SK-N-SH treated with all-trans-retinoic acid at 6 μM for 48 hours (cell line): ENCODE measurements around the gene TTC7B.

Experiments used
- ATAC-seq: fragments of 200-7000 bp; cut with Tn5 transposase; 3 replicates; pipeline ENCODE4 v1.9.1; 2020; ENCODE audit warnings: mild to moderate bottlenecking, moderate library complexity
- ARNTL ChIP-seq: fragments of 450-650 bp; formaldehyde crosslinking; IDR thresholded peaks from 2 replicates; pipeline ENCODE4 v1.5.0; 2020; ENCODE audit warnings: low read depth, mild to moderate bottlenecking, moderate library complexity, borderline replicate concordance
- CSDC2 ChIP-seq: fragments of 250-450 bp; sonication (Bioruptor Pico); IDR thresholded peaks from 2 replicates; pipeline ENCODE4 v1.5.0; 2020; ENCODE audit warnings: mild to moderate bottlenecking, moderate library complexity
- ESRRG ChIP-seq: fragments of 250-450 bp; sonication (Bioruptor Pico); IDR thresholded peaks from 2 replicates; pipeline ENCODE4 v1.6.1; 2021; ENCODE audit warnings: mild to moderate bottlenecking
- GLIS3 ChIP-seq: fragments of 250-450 bp; sonication (Bioruptor Pico); IDR thresholded peaks from 2 replicates; pipeline ENCODE4 v1.5.0; 2020; ENCODE audit warnings: mild to moderate bottlenecking, moderate library complexity
- ISL1 ChIP-seq: fragments of 250-450 bp; sonication (Bioruptor Pico); IDR thresholded peaks from 2 replicates; pipeline ENCODE4 v2.1.2; 2022; ENCODE audit warnings: mild to moderate bottlenecking, moderate library complexity
- OSR1 ChIP-seq: fragments of 250-450 bp; sonication (Bioruptor Pico); IDR thresholded peaks from 2 replicates; pipeline ENCODE4 v1.8.0; 2022; ENCODE audit warnings: moderate library complexity, mild to moderate bottlenecking, inconsistent platforms
- PPARA ChIP-seq: fragments of 250-450 bp; sonication (Bioruptor Pico); IDR thresholded peaks from 2 replicates; pipeline ENCODE4 v1.5.0; 2020; ENCODE audit warnings: mild to moderate bottlenecking, borderline replicate concordance
- RARB ChIP-seq: fragments of 250-450 bp; sonication (Bioruptor Pico); IDR thresholded peaks from 2 replicates; pipeline ENCODE4 v1.8.0; 2021; ENCODE audit warnings: mild to moderate bottlenecking, moderate library complexity
- SNAI2 ChIP-seq: fragments of 250-450 bp; sonication (Bioruptor Pico); IDR thresholded peaks from 2 replicates; pipeline ENCODE4 v1.5.0; 2020; ENCODE audit warnings: mild to moderate bottlenecking, moderate library complexity
- TCF4 ChIP-seq: fragments of 250-450 bp; sonication (Bioruptor Pico); IDR thresholded peaks from 2 replicates; pipeline ENCODE4 v1.8.0; 2021; ENCODE audit warnings: mild to moderate bottlenecking, moderate library complexity, borderline replicate concordance
- TOX ChIP-seq: fragments of 250-450 bp; sonication (Bioruptor Pico); IDR thresholded peaks from 2 replicates; pipeline ENCODE4 v1.8.0; 2021; ENCODE audit warnings: mild to moderate bottlenecking, moderate library complexity, borderline replicate concordance
- ZC3H10 ChIP-seq: fragments of 250-450 bp; sonication (Bioruptor Pico); IDR thresholded peaks from 2 replicates; pipeline ENCODE4 v1.5.1; 2021; ENCODE audit warnings: mild to moderate bottlenecking, moderate library complexity
- ZFP3 ChIP-seq: fragments of 250-450 bp; sonication (Bioruptor Pico); IDR thresholded peaks from 2 replicates; pipeline ENCODE4 v1.5.0; 2020; ENCODE audit warnings: mild to moderate bottlenecking, moderate library complexity
- ZNF565 ChIP-seq: fragments of 450-650 bp; formaldehyde crosslinking; conservative IDR thresholded peaks from 2 replicates; pipeline ENCODE4 v1.5.0; 2020; ENCODE audit warnings: low read depth, mild to moderate bottlenecking, moderate library complexity
- ZNF70 ChIP-seq: fragments of 450-650 bp; formaldehyde crosslinking; IDR thresholded peaks from 2 replicates; pipeline ENCODE4 v1.5.0; 2020; ENCODE audit warnings: mild to moderate bottlenecking, moderate library complexity
- ZNF8 ChIP-seq: fragments of 450-650 bp; formaldehyde crosslinking; IDR thresholded peaks from 2 replicates; pipeline ENCODE4 v1.5.0; 2020; ENCODE audit warnings: mild to moderate bottlenecking, moderate library complexity
- TF ChIP-seq, protein P1 (sequence below): fragments of 250-450 bp; sonication (Bioruptor Pico); IDR thresholded peaks from 2 replicates; pipeline ENCODE4 v1.5.1; 2021; ENCODE audit warnings: mild to moderate bottlenecking, moderate library complexity
- TF ChIP-seq, protein P2 (sequence below): fragments of 250-450 bp; sonication (Bioruptor Pico); IDR thresholded peaks from 2 replicates; pipeline ENCODE4 v1.8.0; 2021; ENCODE audit warnings: low read depth, mild to moderate bottlenecking, moderate library complexity, borderline replicate concordance
- TF ChIP-seq, protein P3 (sequence below): fragments of 250-450 bp; sonication (Bioruptor Pico); IDR thresholded peaks from 2 replicates; pipeline ENCODE4 v1.8.0; 2020; ENCODE audit warnings: mild to moderate bottlenecking, moderate library complexity, borderline replicate concordance
- TF ChIP-seq, protein P4 (sequence below): fragments of 250-450 bp; sonication (Bioruptor Pico); IDR thresholded peaks from 2 replicates; pipeline ENCODE4 v1.5.0; 2020; ENCODE audit warnings: mild to moderate bottlenecking, moderate library complexity
- TF ChIP-seq, protein P5 (sequence below): fragments of 250-450 bp; sonication (Bioruptor Pico); IDR thresholded peaks from 2 replicates; pipeline ENCODE4 v1.5.1; 2020; ENCODE audit warnings: low read depth, mild to moderate bottlenecking, moderate library complexity

TTC7B gene

DNA sequence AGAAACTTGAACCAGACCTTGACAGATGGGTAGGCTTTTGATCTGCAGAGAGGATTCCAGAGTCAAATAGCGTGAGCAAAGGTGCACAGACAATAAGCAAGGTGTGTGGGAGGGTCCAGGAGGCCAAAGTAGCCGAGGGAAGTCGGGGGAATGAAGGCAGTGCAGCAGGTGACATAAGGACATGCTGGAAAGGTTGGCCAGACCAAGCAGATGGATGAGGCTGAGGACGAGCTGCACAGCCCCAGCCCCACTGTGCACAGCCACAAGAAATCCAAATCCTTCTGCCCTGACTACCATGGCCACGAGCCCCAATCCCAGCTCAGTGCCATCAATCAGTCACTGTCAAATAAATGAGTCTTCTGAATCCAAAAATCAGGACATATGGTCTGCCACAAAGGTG, 5.4 kb downstream of the TTC7B start:
- no peak for ATAC-seq
- TF ChIP-seq, protein P1, sequence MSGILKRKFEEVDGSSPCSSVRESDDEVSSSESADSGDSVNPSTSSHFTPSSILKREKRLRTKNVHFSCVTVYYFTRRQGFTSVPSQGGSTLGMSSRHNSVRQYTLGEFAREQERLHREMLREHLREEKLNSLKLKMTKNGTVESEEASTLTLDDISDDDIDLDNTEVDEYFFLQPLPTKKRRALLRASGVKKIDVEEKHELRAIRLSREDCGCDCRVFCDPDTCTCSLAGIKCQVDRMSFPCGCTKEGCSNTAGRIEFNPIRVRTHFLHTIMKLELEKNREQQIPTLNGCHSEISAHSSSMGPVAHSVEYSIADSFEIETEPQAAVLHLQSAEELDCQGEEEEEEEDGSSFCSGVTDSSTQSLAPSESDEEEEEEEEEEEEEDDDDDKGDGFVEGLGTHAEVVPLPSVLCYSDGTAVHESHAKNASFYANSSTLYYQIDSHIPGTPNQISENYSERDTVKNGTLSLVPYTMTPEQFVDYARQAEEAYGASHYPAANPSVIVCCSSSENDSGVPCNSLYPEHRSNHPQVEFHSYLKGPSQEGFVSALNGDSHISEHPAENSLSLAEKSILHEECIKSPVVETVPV (CRISPR knock-in tag), result no peak
- no peak for TF ChIP-seq OSR1 (CRISPR knock-in tag)
- no peak for TF ChIP-seq RARB (CRISPR knock-in tag)
- no peak for TF ChIP-seq ARNTL (CRISPR knock-in tag)
- no peak for TF ChIP-seq GLIS3 (CRISPR knock-in tag)
- no peak for TF ChIP-seq TOX (CRISPR knock-in tag)
- TF ChIP-seq ZC3H10 (CRISPR knock-in tag), result no peak
- TF ChIP-seq SNAI2 (CRISPR knock-in tag), result no peak
- TF ChIP-seq, protein P2, sequence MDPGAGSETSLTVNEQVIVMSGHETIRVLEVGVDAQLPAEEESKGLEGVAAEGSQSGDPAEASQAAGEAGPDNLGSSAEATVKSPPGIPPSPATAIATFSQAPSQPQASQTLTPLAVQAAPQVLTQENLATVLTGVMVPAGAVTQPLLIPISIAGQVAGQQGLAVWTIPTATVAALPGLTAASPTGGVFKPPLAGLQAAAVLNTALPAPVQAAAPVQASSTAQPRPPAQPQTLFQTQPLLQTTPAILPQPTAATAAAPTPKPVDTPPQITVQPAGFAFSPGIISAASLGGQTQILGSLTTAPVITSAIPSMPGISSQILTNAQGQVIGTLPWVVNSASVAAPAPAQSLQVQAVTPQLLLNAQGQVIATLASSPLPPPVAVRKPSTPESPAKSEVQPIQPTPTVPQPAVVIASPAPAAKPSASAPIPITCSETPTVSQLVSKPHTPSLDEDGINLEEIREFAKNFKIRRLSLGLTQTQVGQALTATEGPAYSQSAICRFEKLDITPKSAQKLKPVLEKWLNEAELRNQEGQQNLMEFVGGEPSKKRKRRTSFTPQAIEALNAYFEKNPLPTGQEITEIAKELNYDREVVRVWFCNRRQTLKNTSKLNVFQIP (CRISPR knock-in tag), result no peak
- TF ChIP-seq TCF4 (CRISPR knock-in tag), result no peak
- TF ChIP-seq, protein P3, sequence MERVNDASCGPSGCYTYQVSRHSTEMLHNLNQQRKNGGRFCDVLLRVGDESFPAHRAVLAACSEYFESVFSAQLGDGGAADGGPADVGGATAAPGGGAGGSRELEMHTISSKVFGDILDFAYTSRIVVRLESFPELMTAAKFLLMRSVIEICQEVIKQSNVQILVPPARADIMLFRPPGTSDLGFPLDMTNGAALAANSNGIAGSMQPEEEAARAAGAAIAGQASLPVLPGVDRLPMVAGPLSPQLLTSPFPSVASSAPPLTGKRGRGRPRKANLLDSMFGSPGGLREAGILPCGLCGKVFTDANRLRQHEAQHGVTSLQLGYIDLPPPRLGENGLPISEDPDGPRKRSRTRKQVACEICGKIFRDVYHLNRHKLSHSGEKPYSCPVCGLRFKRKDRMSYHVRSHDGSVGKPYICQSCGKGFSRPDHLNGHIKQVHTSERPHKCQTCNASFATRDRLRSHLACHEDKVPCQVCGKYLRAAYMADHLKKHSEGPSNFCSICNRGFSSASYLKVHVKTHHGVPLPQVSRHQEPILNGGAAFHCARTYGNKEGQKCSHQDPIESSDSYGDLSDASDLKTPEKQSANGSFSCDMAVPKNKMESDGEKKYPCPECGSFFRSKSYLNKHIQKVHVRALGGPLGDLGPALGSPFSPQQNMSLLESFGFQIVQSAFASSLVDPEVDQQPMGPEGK (CRISPR knock-in tag), result no peak
- no peak for TF ChIP-seq ISL1 (CRISPR knock-in tag)
- no peak for TF ChIP-seq ESRRG (CRISPR knock-in tag)
- TF ChIP-seq, protein P4, sequence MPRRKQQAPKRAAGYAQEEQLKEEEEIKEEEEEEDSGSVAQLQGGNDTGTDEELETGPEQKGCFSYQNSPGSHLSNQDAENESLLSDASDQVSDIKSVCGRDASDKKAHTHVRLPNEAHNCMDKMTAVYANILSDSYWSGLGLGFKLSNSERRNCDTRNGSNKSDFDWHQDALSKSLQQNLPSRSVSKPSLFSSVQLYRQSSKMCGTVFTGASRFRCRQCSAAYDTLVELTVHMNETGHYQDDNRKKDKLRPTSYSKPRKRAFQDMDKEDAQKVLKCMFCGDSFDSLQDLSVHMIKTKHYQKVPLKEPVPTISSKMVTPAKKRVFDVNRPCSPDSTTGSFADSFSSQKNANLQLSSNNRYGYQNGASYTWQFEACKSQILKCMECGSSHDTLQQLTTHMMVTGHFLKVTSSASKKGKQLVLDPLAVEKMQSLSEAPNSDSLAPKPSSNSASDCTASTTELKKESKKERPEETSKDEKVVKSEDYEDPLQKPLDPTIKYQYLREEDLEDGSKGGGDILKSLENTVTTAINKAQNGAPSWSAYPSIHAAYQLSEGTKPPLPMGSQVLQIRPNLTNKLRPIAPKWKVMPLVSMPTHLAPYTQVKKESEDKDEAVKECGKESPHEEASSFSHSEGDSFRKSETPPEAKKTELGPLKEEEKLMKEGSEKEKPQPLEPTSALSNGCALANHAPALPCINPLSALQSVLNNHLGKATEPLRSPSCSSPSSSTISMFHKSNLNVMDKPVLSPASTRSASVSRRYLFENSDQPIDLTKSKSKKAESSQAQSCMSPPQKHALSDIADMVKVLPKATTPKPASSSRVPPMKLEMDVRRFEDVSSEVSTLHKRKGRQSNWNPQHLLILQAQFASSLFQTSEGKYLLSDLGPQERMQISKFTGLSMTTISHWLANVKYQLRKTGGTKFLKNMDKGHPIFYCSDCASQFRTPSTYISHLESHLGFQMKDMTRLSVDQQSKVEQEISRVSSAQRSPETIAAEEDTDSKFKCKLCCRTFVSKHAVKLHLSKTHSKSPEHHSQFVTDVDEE (CRISPR knock-in tag), result no peak
- TF ChIP-seq, protein P5, sequence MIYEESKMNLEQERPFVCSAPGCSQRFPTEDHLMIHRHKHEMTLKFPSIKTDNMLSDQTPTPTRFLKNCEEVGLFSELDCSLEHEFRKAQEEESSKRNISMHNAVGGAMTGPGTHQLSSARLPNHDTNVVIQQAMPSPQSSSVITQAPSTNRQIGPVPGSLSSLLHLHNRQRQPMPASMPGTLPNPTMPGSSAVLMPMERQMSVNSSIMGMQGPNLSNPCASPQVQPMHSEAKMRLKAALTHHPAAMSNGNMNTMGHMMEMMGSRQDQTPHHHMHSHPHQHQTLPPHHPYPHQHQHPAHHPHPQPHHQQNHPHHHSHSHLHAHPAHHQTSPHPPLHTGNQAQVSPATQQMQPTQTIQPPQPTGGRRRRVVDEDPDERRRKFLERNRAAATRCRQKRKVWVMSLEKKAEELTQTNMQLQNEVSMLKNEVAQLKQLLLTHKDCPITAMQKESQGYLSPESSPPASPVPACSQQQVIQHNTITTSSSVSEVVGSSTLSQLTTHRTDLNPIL (CRISPR knock-in tag), result no peak
- no peak for TF ChIP-seq CSDC2 (CRISPR knock-in tag)
- no peak for TF ChIP-seq ZFP3 (CRISPR knock-in tag)
- no peak for TF ChIP-seq ZNF565 (CRISPR knock-in tag)
- TF ChIP-seq, all 23 proteins: peak for 0

DNA sequence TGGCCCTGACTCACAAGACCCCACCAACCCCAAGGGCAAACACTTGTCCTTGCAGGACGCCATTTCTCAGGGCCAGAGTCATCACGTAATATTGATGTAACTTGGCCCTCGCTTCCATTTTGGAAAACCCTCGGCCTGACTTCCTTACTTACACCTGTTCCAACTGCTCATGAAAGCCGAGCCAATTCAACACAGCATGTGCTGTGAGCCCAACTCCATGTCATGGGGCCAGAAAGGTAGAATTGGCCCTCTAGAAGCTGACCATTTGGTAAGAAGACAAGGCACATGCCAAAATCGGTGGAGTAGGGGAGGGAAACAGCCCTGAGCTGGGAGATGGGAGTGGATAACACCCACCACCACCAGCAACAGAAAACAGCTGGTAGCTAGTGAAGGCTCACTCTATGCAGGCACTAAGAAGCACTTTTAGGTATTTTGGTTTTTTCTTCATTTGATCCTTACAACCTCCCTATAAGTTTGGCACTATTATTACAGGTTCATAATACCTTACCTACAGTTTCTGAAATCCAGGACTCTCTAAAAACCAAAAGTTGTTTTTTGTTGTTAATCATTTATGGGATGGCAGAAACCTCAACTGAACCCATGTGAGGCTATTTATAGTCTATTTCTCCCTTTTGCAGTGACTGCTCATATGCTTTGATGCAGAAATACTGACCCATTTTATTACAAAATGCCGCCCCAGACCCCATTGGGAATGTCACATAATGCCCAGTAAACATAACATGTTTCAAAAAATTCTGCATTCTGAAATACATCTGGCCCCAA, 6.5 kb downstream of the TTC7B start:
- ATAC-seq, result no peak
- TF ChIP-seq CSDC2 (CRISPR knock-in tag) (no peak), TOX (CRISPR knock-in tag) (no peak), ARNTL (CRISPR knock-in tag) (no peak), OSR1 (CRISPR knock-in tag) (no peak), PPARA (no peak), ZNF565 (CRISPR knock-in tag) (no peak), ZNF8 (no peak), ISL1 (CRISPR knock-in tag) (no peak), GLIS3 (CRISPR knock-in tag) (no peak), ZFP3 (CRISPR knock-in tag) (no peak), ZC3H10 (CRISPR knock-in tag) (no peak), ZNF70 (CRISPR knock-in tag) (no peak), RARB (CRISPR knock-in tag) (no peak), SNAI2 (CRISPR knock-in tag) (no peak)
- TF ChIP-seq, protein P3 (CRISPR knock-in tag), result no peak
- TF ChIP-seq, protein P5 (CRISPR knock-in tag), result no peak
- TF ChIP-seq, protein P4 (CRISPR knock-in tag), result no peak
